HepG2 (cell line): ENCODE results near the gene CASKIN2. TPM values are rescaled to one million over a fixed set of nuclear protein-coding genes. Genes with fewer than 3 reads are reported as not detected.
A peak's percentile ranks its signal among the peaks of the same experiment; 100 is the strongest.

ENCODE experiments used
- ASH2L ChIP-seq: fragments of 300-600, 200-600 bp; sonication (generic); IDR thresholded peaks from 2 replicates; pipeline ENCODE4 v1.7.0; 2017; ENCODE audit warnings: low read depth, mild to moderate bottlenecking, moderate library complexity, mixed read lengths, low read length; ENCODE audit not compliant: insufficient read length
- ATF1 ChIP-seq: IDR thresholded peaks from 2 replicates; pipeline ENCODE4 v1.6.1; 2016; ENCODE audit warnings: mild to moderate bottlenecking, control low read depth
- CENPX ChIP-seq: sonication (generic); formaldehyde crosslinking; IDR thresholded peaks from 2 replicates; pipeline ENCODE4 v1.9.0; 2021; ENCODE audit warnings: mild to moderate bottlenecking, missing genetic modification reagents, moderate library complexity
- DDIT3 ChIP-seq: sonication (generic); formaldehyde crosslinking; IDR thresholded peaks from 2 replicates; pipeline ENCODE4 v1.4.0; 2020; ENCODE audit warnings: mild to moderate bottlenecking, missing genetic modification reagents
- GFI1 ChIP-seq: sonication (generic); formaldehyde crosslinking; IDR thresholded peaks from 2 replicates; pipeline ENCODE4 v1.5.0; 2020; ENCODE audit warnings: missing genetic modification reagents, mild to moderate bottlenecking, borderline replicate concordance
- IRF2 ChIP-seq: IDR thresholded peaks from 2 replicates; pipeline ENCODE4 v1.6.1; 2018; ENCODE audit warnings: missing genetic modification reagents, missing compliant biosample characterization
- MNT ChIP-seq: fragments of 450-650 bp; IDR thresholded peaks from 2 replicates; pipeline ENCODE4 v1.6.1; 2016
- MXD3 ChIP-seq: IDR thresholded peaks from 2 replicates; pipeline ENCODE4 v1.6.1; 2016; ENCODE audit warnings: mild to moderate bottlenecking, missing biosample characterization, missing genetic modification reagents
- NFIC ChIP-seq: IDR thresholded peaks from 2 replicates; pipeline ENCODE4 v1.6.1; 2012; ENCODE audit warnings: mild to moderate bottlenecking, low read length, inconsistent platforms
- NPAS2 ChIP-seq: sonication (generic); formaldehyde crosslinking; IDR thresholded peaks from 2 replicates; pipeline ENCODE4 v1.8.0; 2022; ENCODE audit warnings: mild to moderate bottlenecking, missing genetic modification reagents, borderline replicate concordance
- POLR2AphosphoS2 ChIP-seq: IDR thresholded peaks from 2 replicates; pipeline ENCODE4 v1.6.1; 2011; ENCODE audit warnings: low read depth, low read length, improper control_type of control experiment
- PTBP1 ChIP-seq: fragments of 200-400 bp; formaldehyde crosslinking; IDR thresholded peaks from 2 replicates; pipeline ENCODE4 v1.6.1; 2018; ENCODE audit warnings: low read length, low read depth; ENCODE audit not compliant: poor library complexity, severe bottlenecking
- RBAK ChIP-seq: sonication (generic); formaldehyde crosslinking; IDR thresholded peaks from 2 replicates; pipeline ENCODE4 v1.5.1; 2020; ENCODE audit warnings: mild to moderate bottlenecking, missing genetic modification reagents
- RFXAP ChIP-seq: sonication (generic); formaldehyde crosslinking; IDR thresholded peaks from 2 replicates; pipeline ENCODE4 v1.4.0; 2020; ENCODE audit warnings: missing genetic modification reagents, borderline replicate concordance
- SATB2 ChIP-seq: sonication (generic); formaldehyde crosslinking; IDR thresholded peaks from 2 replicates; pipeline ENCODE4 v1.5.0; 2020; ENCODE audit warnings: missing genetic modification reagents
- SIN3B ChIP-seq: fragments of 150-350 bp; IDR thresholded peaks from 2 replicates; pipeline ENCODE4 v1.6.1; 2014; ENCODE audit warnings: low read length
- TBL1XR1 ChIP-seq: fragments of 150-350 bp; IDR thresholded peaks from 2 replicates; pipeline ENCODE4 v1.6.1; 2014; ENCODE audit warnings: borderline replicate concordance, low read length; ENCODE audit not compliant: partially characterized antibody
- ZFP91 ChIP-seq: sonication (generic); formaldehyde crosslinking; IDR thresholded peaks from 2 replicates; pipeline ENCODE4 v1.9.0; 2022; ENCODE audit warnings: missing genetic modification reagents, mild to moderate bottlenecking, borderline replicate concordance
- ZIK1 ChIP-seq: sonication (generic); formaldehyde crosslinking; IDR thresholded peaks from 2 replicates; pipeline ENCODE4 v1.5.0; 2020; ENCODE audit warnings: mild to moderate bottlenecking, low read depth, missing genetic modification reagents, borderline replicate concordance
- ZNF350 ChIP-seq: sonication (generic); formaldehyde crosslinking; IDR thresholded peaks from 2 replicates; pipeline ENCODE4 v1.4.0; 2020; ENCODE audit warnings: mild to moderate bottlenecking, low read depth, missing genetic modification reagents, borderline replicate concordance
- ZNF572 ChIP-seq: sonication (generic); formaldehyde crosslinking; IDR thresholded peaks from 2 replicates; pipeline ENCODE4 v1.5.1; 2020; ENCODE audit warnings: mild to moderate bottlenecking, missing genetic modification reagents
- polyA plus RNA-seq, 8 experiments: library from polyadenylated mRNA; depleted of rRNA in 3 of 8; stranded (reverse) in 7 of 8; unstranded in 1 of 8; fragments of >200 nt; fragmentation: Illumina TruSeq in 4 of 8; extraction: Trizol in 4 of 8; gene quantifications; 2 replicates each; pipeline versions ENCODE4 v1.2.1 to v1.2.3, GENCODE V29; 2011 to 2016; ENCODE audit warnings: low read depth in 4 of 8, missing spikeins in 1 of 8, mixed read lengths in 1 of 8; ENCODE audit not compliant: insufficient read depth in 1 of 8
- total RNA-seq, 5 experiments: library from RNA; depleted of rRNA; stranded (reverse); fragments of >200 nt; fragmentation: Illumina TruSeq; extraction: Trizol; gene quantifications; 2 replicates each; pipeline ENCODE4 v1.2.3, GENCODE V29; 2016; ENCODE audit warnings: low read depth in 1 of 5

The CASKIN2 gene
- total and polyA plus RNA-seq, 2 of the 13 experiments (the other 11 are each of a cell fraction or from before 2014, with no cell fraction given), result 5.2 to 7.8 TPM

GRCh38 chr17:75516255-75516618 lies 900 bp upstream of the CASKIN2 start, which contains the start of gene TSEN54 (continued):
- TF ChIP-seq RBAK (CRISPR knock-in tag) (no peak; the same call in 1 of the 2 replicates), POLR2AphosphoS2 (no peak), IRF2 (CRISPR knock-in tag) (no peak), GFI1 (CRISPR knock-in tag) (no peak), DDIT3 (CRISPR knock-in tag) (no peak), NFIC (no peak; the same call in 1 of the 2 replicates), ATF1 (no peak), ASH2L (peak; percentile 73), ZFP91 (CRISPR knock-in tag) (peak; percentile 84; the same call in 1 of the 2 replicates), RFXAP (CRISPR knock-in tag) (no peak), PTBP1 (no peak), SATB2 (CRISPR knock-in tag) (no peak), SIN3B (no peak), ZNF350 (CRISPR knock-in tag) (no peak; the same call in 1 of the 2 replicates), TBL1XR1 (no peak), ZNF572 (CRISPR knock-in tag) (0 out of 2 replicates have a peak, but pooled peaks have one; percentile 1), CENPX (CRISPR knock-in tag) (no peak; the same call in 1 of the 2 replicates), MNT (no peak), NPAS2 (no peak), MXD3 (CRISPR knock-in tag) (no peak), ZIK1 (CRISPR knock-in tag) (no peak)
